ENCODE measurements around the gene ASCC3.

ASCC3 gene

GRCh38 chr6:100487638-100488037 lies 393.5 kb downstream of the ASCC3 start:
- H3K27ac ChIP-seq (ENCODE audit: insufficient read depth, low read depth, low read length, poor library complexity, severe bottlenecking), result no peak overlapping the region
- no peaks in the 10 kb centered on the region for H3K4me1 ChIP-seq (ENCODE audit: control insufficient read depth, insufficient read depth, low read length)
- H3K36me3 ChIP-seq (ENCODE audit: control insufficient read depth, insufficient read depth, low read length), result no peaks in the 10 kb centered on the region
- H3K27me3 ChIP-seq (ENCODE audit: control insufficient read depth, insufficient read depth, low read length, poor library complexity, severe bottlenecking), result no peaks in the 10 kb centered on the region
- H3K9me3 ChIP-seq (ENCODE audit: control insufficient read depth, low read length), result no peaks in the 10 kb centered on the region
- 92 to 100% methylated on average over 1 to 2 of the region's 2 CpGs for WGBS, 2 experiments
- H3K4me3 ChIP-seq (ENCODE audit: insufficient read depth, low read depth, low read length), result no peak overlapping the region

GRCh38 chr6:100485268-100485667 lies 395.9 kb downstream of the ASCC3 start:
- Histone ChIP-seq H3K27ac (ENCODE audit: insufficient read depth, low read depth, low read length, poor library complexity, severe bottlenecking) (no peak overlapping the region), H3K27me3 (ENCODE audit: control insufficient read depth, insufficient read depth, low read length, poor library complexity, severe bottlenecking) (no peaks in the 10 kb centered on the region), H3K36me3 (ENCODE audit: control insufficient read depth, insufficient read depth, low read length) (no peaks in the 10 kb centered on the region), H3K4me1 (ENCODE audit: control insufficient read depth, insufficient read depth, low read length) (no peaks in the 10 kb centered on the region), H3K9me3 (ENCODE audit: control insufficient read depth, low read length) (no peaks in the 10 kb centered on the region), H3K4me3 (ENCODE audit: insufficient read depth, low read depth, low read length) (no peak overlapping the region)

GRCh38 chr6:100484474-100484873 lies 396.7 kb downstream of the ASCC3 start:
- no peaks in the 10 kb centered on the region for H3K36me3 ChIP-seq (ENCODE audit: control insufficient read depth, insufficient read depth, low read length)
- no peaks in the 10 kb centered on the region for H3K9me3 ChIP-seq (ENCODE audit: control insufficient read depth, low read length)
- H3K27me3 ChIP-seq (ENCODE audit: control insufficient read depth, insufficient read depth, low read length, poor library complexity, severe bottlenecking), result no peaks in the 10 kb centered on the region
- WGBS, 2 experiments, result 85 to 90% methylated on average over 5 of the region's 5 CpGs
- no peak overlapping the region for H3K27ac ChIP-seq (ENCODE audit: insufficient read depth, low read depth, low read length, poor library complexity, severe bottlenecking)
- H3K4me3 ChIP-seq (ENCODE audit: insufficient read depth, low read depth, low read length), result no peak overlapping the region
- H3K4me1 ChIP-seq (ENCODE audit: control insufficient read depth, insufficient read depth, low read length), result no peaks in the 10 kb centered on the region

GRCh38 chr6:100482698-100483097 lies 398.4 kb downstream of the ASCC3 start:
- Histone ChIP-seq H3K9me3 (ENCODE audit: control insufficient read depth, low read length) (no peaks in the 10 kb centered on the region), H3K4me3 (ENCODE audit: insufficient read depth, low read depth, low read length) (no peak overlapping the region), H3K27me3 (ENCODE audit: control insufficient read depth, insufficient read depth, low read length, poor library complexity, severe bottlenecking) (no peaks in the 10 kb centered on the region), H3K4me1 (ENCODE audit: control insufficient read depth, insufficient read depth, low read length) (no peaks in the 10 kb centered on the region), H3K36me3 (ENCODE audit: control insufficient read depth, insufficient read depth, low read length) (no peaks in the 10 kb centered on the region), H3K27ac (ENCODE audit: insufficient read depth, low read depth, low read length, poor library complexity, severe bottlenecking) (no peak overlapping the region)
- WGBS, 2 experiments, result 87 to 90% methylated on average over 2 of the region's 2 CpGs

GRCh38 chr6:100479179-100480035 lies 401.7 kb downstream of the ASCC3 start:
- H3K36me3 ChIP-seq (ENCODE audit: control insufficient read depth, insufficient read depth, low read length), result no peaks in the 10 kb centered on the region
- H3K4me3 ChIP-seq (ENCODE audit: insufficient read depth, low read depth, low read length), result no peak overlapping the region
- H3K4me1 ChIP-seq (ENCODE audit: control insufficient read depth, insufficient read depth, low read length), result no peaks in the 10 kb centered on the region
- H3K9me3 ChIP-seq (ENCODE audit: control insufficient read depth, low read length), result no peaks in the 10 kb centered on the region
- no peaks in the 10 kb centered on the region for H3K27me3 ChIP-seq (ENCODE audit: control insufficient read depth, insufficient read depth, low read length, poor library complexity, severe bottlenecking)
- 68 to 69% methylated on average over 3 of the region's 3 CpGs for WGBS, 2 experiments
- no peak overlapping the region for H3K27ac ChIP-seq (ENCODE audit: insufficient read depth, low read depth, low read length, poor library complexity, severe bottlenecking)

GRCh38 chr6:100475554-100476320 lies 405.4 kb downstream of the ASCC3 start:
- no peaks in the 10 kb centered on the region for H3K9me3 ChIP-seq (ENCODE audit: control insufficient read depth, low read length)
- H3K4me1 ChIP-seq (ENCODE audit: control insufficient read depth, insufficient read depth, low read length), result no peaks in the 10 kb centered on the region
- no peak overlapping the region for H3K4me3 ChIP-seq (ENCODE audit: insufficient read depth, low read depth, low read length)
- no peaks in the 10 kb centered on the region for H3K36me3 ChIP-seq (ENCODE audit: control insufficient read depth, insufficient read depth, low read length)
- 88 to 95% methylated on average over 10 of the region's 10 CpGs for WGBS, 2 experiments
- peaks cover 29% of the 10 kb centered on the region for H3K27me3 ChIP-seq (ENCODE audit: control insufficient read depth, insufficient read depth, low read length, poor library complexity, severe bottlenecking)
- no peak overlapping the region for H3K27ac ChIP-seq (ENCODE audit: insufficient read depth, low read depth, low read length, poor library complexity, severe bottlenecking)

- 93% methylated on average over 1 of the region's 1 CpG for WGBS, 2 experiments
- Histone ChIP-seq H3K27me3 (ENCODE audit: control insufficient read depth, insufficient read depth, low read length, poor library complexity, severe bottlenecking) (peaks cover 54% of the 10 kb centered on the region), H3K4me3 (ENCODE audit: insufficient read depth, low read depth, low read length) (no peak overlapping the region), H3K27ac (ENCODE audit: insufficient read depth, low read depth, low read length, poor library complexity, severe bottlenecking) (no peak overlapping the region), H3K4me1 (ENCODE audit: control insufficient read depth, insufficient read depth, low read length) (no peaks in the 10 kb centered on the region), H3K9me3 (ENCODE audit: control insufficient read depth, low read length) (no peaks in the 10 kb centered on the region), H3K36me3 (ENCODE audit: control insufficient read depth, insufficient read depth, low read length) (no peaks in the 10 kb centered on the region)
Measured at GRCh38 chr6:100473182-100473581, 407.9 kb downstream of the ASCC3 start.

- Histone ChIP-seq H3K27me3 (ENCODE audit: control insufficient read depth, insufficient read depth, low read length, poor library complexity, severe bottlenecking) (peaks cover 59% of the 10 kb centered on the region), H3K4me1 (ENCODE audit: control insufficient read depth, insufficient read depth, low read length) (no peaks in the 10 kb centered on the region), H3K36me3 (ENCODE audit: control insufficient read depth, insufficient read depth, low read length) (no peaks in the 10 kb centered on the region), H3K27ac (ENCODE audit: insufficient read depth, low read depth, low read length, poor library complexity, severe bottlenecking) (no peak overlapping the region), H3K9me3 (ENCODE audit: control insufficient read depth, low read length) (no peaks in the 10 kb centered on the region), H3K4me3 (ENCODE audit: insufficient read depth, low read depth, low read length) (no peak overlapping the region)
- 37 to 38% methylated on average over 3 of the region's 3 CpGs for WGBS, 2 experiments
Measured at GRCh38 chr6:100472674-100473073, 408.5 kb downstream of the ASCC3 start.

- 80 to 85% methylated on average over 5 of the region's 5 CpGs for WGBS, 2 experiments
- Histone ChIP-seq H3K4me3 (ENCODE audit: insufficient read depth, low read depth, low read length) (no peak overlapping the region), H3K27ac (ENCODE audit: insufficient read depth, low read depth, low read length, poor library complexity, severe bottlenecking) (no peak overlapping the region), H3K9me3 (ENCODE audit: control insufficient read depth, low read length) (no peaks in the 10 kb centered on the region), H3K36me3 (ENCODE audit: control insufficient read depth, insufficient read depth, low read length) (no peaks in the 10 kb centered on the region), H3K27me3 (ENCODE audit: control insufficient read depth, insufficient read depth, low read length, poor library complexity, severe bottlenecking) (peaks cover 80% of the 10 kb centered on the region), H3K4me1 (ENCODE audit: control insufficient read depth, insufficient read depth, low read length) (no peaks in the 10 kb centered on the region)
Measured at GRCh38 chr6:100470422-100471120, 410.6 kb downstream of the ASCC3 start.

All from ectodermal cell (in vitro differentiated cells).